NCI-H2081 treated with DMSO at 0.1 percent for 48 hours (cell line): Measurements from ENCODE around the gene DIPK1C.
"Not testable (repeated sequence)": the region's sequence is repeated elsewhere in the genome, so short reads cannot be mapped to it uniquely, and the experiment has no call there.

Source experiments
- DNase-seq: peaks from one replicate; lab custom pipeline; 2025; lab: John Stamatoyannopoulos, UW

DIPK1C gene

GRCh38 chr18:74457043-74457724 is at the start of gene DIPK1C:
Gene DIPK1C, minus strand, starts transcription at chr18:74457308. Its CDS starts 49 bp downstream, at chr18:74457259.
- DNase-seq: no peak

- no peak for DNase-seq
Measured at GRCh38 chr18:74506448-74507084, 49.5 kb upstream of the DIPK1C start.

GRCh38 chr18:74505776-74506175 is 48.7 kb upstream of the DIPK1C start:
- DNase-seq: no peak

GRCh38 chr18:74503137-74503536 is 46.0 kb upstream of the DIPK1C start:
- no peak for DNase-seq

- DNase-seq: no peak
Measured at GRCh38 chr18:74501386-74501785, 44.3 kb upstream of the DIPK1C start.

GRCh38 chr18:74500774-74501173 is 43.7 kb upstream of the DIPK1C start:
- DNase-seq: not testable (repeated sequence)

- no peak for DNase-seq
Measured at GRCh38 chr18:74500372-74500771, 43.3 kb upstream of the DIPK1C start.

GRCh38 chr18:74499633-74500032 is 42.5 kb upstream of the DIPK1C start:
- no peak for DNase-seq

GRCh38 chr18:74498712-74499627 is 41.9 kb upstream of the DIPK1C start:
- DNase-seq: no peak

- no peak for DNase-seq
Measured at GRCh38 chr18:74497778-74498177, 40.7 kb upstream of the DIPK1C start.

- no peak for DNase-seq
Measured at GRCh38 chr18:74497324-74497676, 40.2 kb upstream of the DIPK1C start.

- no peak for DNase-seq
Measured at GRCh38 chr18:74496508-74497323, 39.6 kb upstream of the DIPK1C start.

- peak; percentile 87 for DNase-seq
Measured at GRCh38 chr18:74495581-74496507, 38.7 kb upstream of the DIPK1C start, which contains the start of gene CNDP2. Gene CNDP2, plus strand, starts transcription at chr18:74496363. Its CDS starts 3,611 bp downstream, at chr18:74499974.

- no peak for DNase-seq
Measured at GRCh38 chr18:74494514-74494913, 37.4 kb upstream of the DIPK1C start.

GRCh38 chr18:74493689-74494088 is 36.6 kb upstream of the DIPK1C start:
- peak; percentile 14 for DNase-seq

GRCh38 chr18:74492259-74492658 is 35.2 kb upstream of the DIPK1C start:
- DNase-seq: no peak

GRCh38 chr18:74489676-74490075 is 32.6 kb upstream of the DIPK1C start:
- no peak for DNase-seq

GRCh38 chr18:74488864-74489263 is 31.8 kb upstream of the DIPK1C start:
- no peak for DNase-seq

GRCh38 chr18:74488354-74488753 is 31.2 kb upstream of the DIPK1C start:
- no peak for DNase-seq

- DNase-seq: no peak
Measured at GRCh38 chr18:74486119-74486849, 29.2 kb upstream of the DIPK1C start.
